Heart left ventricle (tissue), 16 donors: Measurements from ENCODE around the gene NOTUM. TPM values are rescaled to one million over a fixed set of nuclear protein-coding genes. Genes with fewer than 3 reads are reported as not detected.
A peak's percentile ranks its signal among the peaks of the same experiment; 100 is the strongest.

ENCODE experiments used
- ATAC-seq, 4 donors: fragments of 200-7000 bp; cut with Tn5 transposase; one replicate each; pipeline ENCODE4 v1.9.1; 2020 to 2022; ENCODE audit warnings: moderate library complexity in 4 of 4, mild to moderate bottlenecking in 3 of 4, moderate number of reproducible peaks in 1 of 4
- DNase-seq, 5 donors: peaks; one replicate each; pipeline ENCODE4 v3.0.0-alpha.2; 2020
- H3K27ac ChIP-seq, 12 donors: fragments of 200-600 bp; sonication (generic) in 4 of 12; one replicate each; pipeline versions ENCODE4 v1.5.0 to v1.8.0; 2016 to 2022; ENCODE audit warnings: mild to moderate bottlenecking in 2 of 12
- H3K27me3 ChIP-seq, 9 donors: fragments of 200-600 bp; sonication (generic) in 2 of 9; one replicate each; pipeline versions ENCODE4 v1.5.1 to v1.8.0; 2016 to 2022; ENCODE audit warnings: mild to moderate bottlenecking in 3 of 9
- H3K36me3 ChIP-seq, 9 donors: fragments of 200-600 bp; sonication (generic) in 2 of 9; one replicate each; pipeline versions ENCODE4 v1.5.0 to v1.8.0; 2018 to 2022; ENCODE audit warnings: mild to moderate bottlenecking in 2 of 9
- H3K4me1 ChIP-seq, 12 donors: fragments of 200-600 bp; sonication (generic) in 4 of 12; one replicate each; pipeline versions ENCODE4 v1.5.0 to v1.8.0; 2016 to 2022; ENCODE audit warnings: mild to moderate bottlenecking in 3 of 12
- H3K4me3 ChIP-seq, 12 donors: fragments of 200-600 bp; sonication (generic) in 4 of 12; one replicate each; pipeline versions ENCODE4 v1.5.0 to v1.8.0; 2017 to 2022; ENCODE audit warnings: mild to moderate bottlenecking in 9 of 12, moderate library complexity in 4 of 12
- H3K9me3 ChIP-seq, 12 donors: fragments of 200-600 bp; sonication (generic) in 4 of 12; one replicate each; pipeline versions ENCODE4 v1.5.0 to v1.8.0; 2016 to 2022; ENCODE audit warnings: mild to moderate bottlenecking in 1 of 12
- POLR2A ChIP-seq, 2 donors: fragments of 450-650 bp; IDR thresholded peaks; one replicate each; pipeline ENCODE4 v1.6.1; 2017; ENCODE audit warnings: antibody characterized with exemption in 2 of 2, mild to moderate bottlenecking in 2 of 2, moderate library complexity in 2 of 2
- WGBS, 4 donors: extraction: QIAGEN DNeasy Blood & Tissue Kit in 2 of 4; methylation state at CpG; one replicate each; pipeline versions ENCODE4 v1.1.5 to v1.1.7; 2013 to 2018; 5-methylcytosine and 5-hydroxymethylcytosine counted together
- intact Hi-C, 10 donors: fragments of 100-400 bp; cut with DNase I; formaldehyde crosslinking; loops; one replicate each; pipeline versions ENCODE4 v1.11.1 to v1.14.2; 2022
- polyA plus RNA-seq, 2 donors: library from polyadenylated mRNA; stranded (reverse); fragments of 200-250 nt; gene quantifications; one replicate each; pipeline ENCODE4 v1.2.3, GENCODE V29; 2013
- total RNA-seq, 9 donors: library from RNA; depleted of rRNA in 2 of 9; stranded (reverse); fragments of >200 nt in 2 of 9; fragmentation: NEBNext Ultra II Directional in 3 of 9; extraction: Animal tissue kit (Norgen Biotek cat#: 25700) in 3 of 9; gene quantifications; one replicate each; pipeline versions ENCODE4 v1.1.0 to v1.2.4, GENCODE V29; 2016 to 2023
- TF ChIP-seq, protein P1 (sequence below), 12 donors: fragments of 200-600 bp; sonication (generic) in 4 of 12; IDR thresholded peaks; one replicate each; pipeline versions ENCODE4 v1.5.0 to v1.8.0; 2018 to 2022; ENCODE audit warnings: antibody characterized with exemption in 12 of 12, mild to moderate bottlenecking in 5 of 12
- donor health status: ischemic (EF 13 %, LVEDD 7.1; RV severe dilation, severe dysfunction).
- donor health status: healthy with polysubstance abuse.
- donor health status: DM: no; HTN: yes; CAD: no.
- donor health status: DM: no; HTN: no; CAD: no.
- donor health status: ischemic (EF 25% LVEDD 6.9; RV normal size, moderate dysfunction).
- donor health status: ischemic (EF 25% LVEDD 5.7; RV mildly dilated, moderate dysfunction).
- donor health status: healthy.
- donor health status: DM: yes; HTN: yes; CAD: no.
- donor health status: ischemic (EF 35%, LVEDD 5.7; RV mildly dilated, moderate dysfunction).
- donor health status: nonischemic (EF 11% LVEDD 7.7; RV severe dilation, severe dysfunction).
- donor health status: DM: yes; HTN: yes; CAD: no.
- donor health status: PGD.
- donor health status: ischemic (EF 29% LVEDD 5.4; RV normal size, mild dysfunction).
- donor health status: nonischemic (EF 23%, LVEDD 6.1; RV moderate dilation, normal function).

NOTUM gene
- total and polyA plus RNA-seq, 11 donors, result 0.25 to 1.6 (median 0.56) TPM; not detected in 3

DNA sequence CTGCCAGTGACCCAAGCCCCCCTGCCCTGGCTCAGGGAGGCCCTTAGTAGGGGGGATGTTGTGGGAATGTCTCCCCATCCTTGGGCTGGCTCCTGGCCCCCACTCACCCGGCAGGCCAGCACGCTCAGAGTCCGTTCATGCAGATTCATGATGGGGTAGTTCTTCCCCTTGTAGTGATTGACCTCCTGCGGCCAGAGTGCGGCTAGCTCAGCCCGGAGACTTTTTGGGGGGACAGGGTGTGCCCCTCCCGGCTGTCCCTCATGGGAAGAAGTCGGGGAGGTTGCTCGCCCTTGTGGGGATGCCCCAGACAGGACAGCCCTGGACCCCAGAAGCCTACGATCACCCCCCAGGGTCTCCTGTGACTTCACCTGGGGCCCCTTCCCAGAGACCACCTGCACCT lies 55.0 kb downstream of the NOTUM start:
- no peak overlapping the region for H3K4me3 ChIP-seq
- no peak for TF ChIP-seq POLR2A (IDR thresholded peaks at IDR 0.05)
- TF ChIP-seq, protein P1, sequence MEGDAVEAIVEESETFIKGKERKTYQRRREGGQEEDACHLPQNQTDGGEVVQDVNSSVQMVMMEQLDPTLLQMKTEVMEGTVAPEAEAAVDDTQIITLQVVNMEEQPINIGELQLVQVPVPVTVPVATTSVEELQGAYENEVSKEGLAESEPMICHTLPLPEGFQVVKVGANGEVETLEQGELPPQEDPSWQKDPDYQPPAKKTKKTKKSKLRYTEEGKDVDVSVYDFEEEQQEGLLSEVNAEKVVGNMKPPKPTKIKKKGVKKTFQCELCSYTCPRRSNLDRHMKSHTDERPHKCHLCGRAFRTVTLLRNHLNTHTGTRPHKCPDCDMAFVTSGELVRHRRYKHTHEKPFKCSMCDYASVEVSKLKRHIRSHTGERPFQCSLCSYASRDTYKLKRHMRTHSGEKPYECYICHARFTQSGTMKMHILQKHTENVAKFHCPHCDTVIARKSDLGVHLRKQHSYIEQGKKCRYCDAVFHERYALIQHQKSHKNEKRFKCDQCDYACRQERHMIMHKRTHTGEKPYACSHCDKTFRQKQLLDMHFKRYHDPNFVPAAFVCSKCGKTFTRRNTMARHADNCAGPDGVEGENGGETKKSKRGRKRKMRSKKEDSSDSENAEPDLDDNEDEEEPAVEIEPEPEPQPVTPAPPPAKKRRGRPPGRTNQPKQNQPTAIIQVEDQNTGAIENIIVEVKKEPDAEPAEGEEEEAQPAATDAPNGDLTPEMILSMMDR (IDR thresholded peaks at IDR 0.05), result no peak
- DNase-seq (no peak), ATAC-seq (no peak)
- peaks cover 0 to 19% (median 0%) of the 10 kb centered on the region in 9 donors for H3K27me3 ChIP-seq
- H3K4me1 ChIP-seq, result peaks cover 9 to 32% (median 16%) of the 10 kb centered on the region in 12 donors
- intact Hi-C loops, result no loop called here
- 89 to 96% (median 93%) methylated on average over 5 to 10 of the region's 10 CpGs for WGBS, 4 donors
- no peak overlapping the region for H3K27ac ChIP-seq
- no peaks in the 10 kb centered on the region for H3K9me3 ChIP-seq
- peaks cover 0 to 44% (median 3%) of the 10 kb centered on the region in 9 donors for H3K36me3 ChIP-seq

DNA sequence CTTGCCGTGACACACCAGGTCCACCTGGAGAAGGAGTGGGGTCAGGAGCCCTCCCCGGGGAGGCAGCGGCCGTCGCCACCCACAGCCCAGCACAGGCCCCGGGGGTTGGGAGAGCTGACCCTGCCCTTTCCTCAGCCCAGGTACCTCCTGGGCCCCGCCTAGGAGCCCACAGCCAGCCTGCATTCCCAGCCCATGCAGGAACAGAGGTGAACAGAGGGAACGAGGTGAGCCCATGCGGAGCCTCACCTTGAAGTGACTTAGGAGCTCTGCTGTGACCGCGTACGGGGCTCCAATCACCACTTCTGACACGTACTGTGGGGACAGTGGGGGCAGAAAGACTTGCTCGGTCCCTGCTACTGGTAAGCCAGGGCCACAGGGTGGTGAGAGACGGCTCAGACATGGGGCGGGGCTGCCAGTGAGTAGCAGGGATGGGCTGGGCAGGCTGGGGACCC lies 55.5 kb downstream of the NOTUM start:
- DNase-seq (peak in 1 of 5 donors; percentile 58), ATAC-seq (no peak)
- intact Hi-C loops, result no loop called here
- H3K4me3 ChIP-seq, result no peak overlapping the region
- H3K36me3 ChIP-seq, result peaks cover 0 to 46% (median 4%) of the 10 kb centered on the region in 9 donors
- no peaks in the 10 kb centered on the region for H3K9me3 ChIP-seq
- TF ChIP-seq, protein P1 (IDR thresholded peaks at IDR 0.05), result no peak
- no peak for TF ChIP-seq POLR2A (IDR thresholded peaks at IDR 0.05)
- H3K4me1 ChIP-seq, result peaks cover 7 to 26% (median 14%) of the 10 kb centered on the region in 12 donors
- H3K27ac ChIP-seq, result no peak overlapping the region
- H3K27me3 ChIP-seq, result peaks cover 0 to 19% (median 0%) of the 10 kb centered on the region in 9 donors
- WGBS, 4 donors, result 93 to 96% (median 95%) methylated on average over 12 to 16 of the region's 16 CpGs

- Histone ChIP-seq H3K4me3 (no peak overlapping the region), H3K36me3 (peaks cover 0 to 53% (median 10%) of the 10 kb centered on the region in 9 donors), H3K9me3 (no peaks in the 10 kb centered on the region), H3K4me1 (peaks cover 1 to 20% (median 7%) of the 10 kb centered on the region in 12 donors), H3K27me3 (peaks cover 0 to 19% (median 0%) of the 10 kb centered on the region in 9 donors), H3K27ac (no peak overlapping the region)
- intact Hi-C loops, result no loop called here
- no peak for TF ChIP-seq POLR2A (IDR thresholded peaks at IDR 0.05)
- TF ChIP-seq, protein P1 (IDR thresholded peaks at IDR 0.05), result no peak
- ATAC-seq (no peak), DNase-seq (peak in 1 of 5 donors; percentile 53)
- WGBS, 4 donors, result 90 to 96% (median 92%) methylated on average over 18 to 28 of the region's 28 CpGs
These were observed 56.2 kb downstream of the NOTUM start for GRCh38 chr17:81904600-81905423.

DNA sequence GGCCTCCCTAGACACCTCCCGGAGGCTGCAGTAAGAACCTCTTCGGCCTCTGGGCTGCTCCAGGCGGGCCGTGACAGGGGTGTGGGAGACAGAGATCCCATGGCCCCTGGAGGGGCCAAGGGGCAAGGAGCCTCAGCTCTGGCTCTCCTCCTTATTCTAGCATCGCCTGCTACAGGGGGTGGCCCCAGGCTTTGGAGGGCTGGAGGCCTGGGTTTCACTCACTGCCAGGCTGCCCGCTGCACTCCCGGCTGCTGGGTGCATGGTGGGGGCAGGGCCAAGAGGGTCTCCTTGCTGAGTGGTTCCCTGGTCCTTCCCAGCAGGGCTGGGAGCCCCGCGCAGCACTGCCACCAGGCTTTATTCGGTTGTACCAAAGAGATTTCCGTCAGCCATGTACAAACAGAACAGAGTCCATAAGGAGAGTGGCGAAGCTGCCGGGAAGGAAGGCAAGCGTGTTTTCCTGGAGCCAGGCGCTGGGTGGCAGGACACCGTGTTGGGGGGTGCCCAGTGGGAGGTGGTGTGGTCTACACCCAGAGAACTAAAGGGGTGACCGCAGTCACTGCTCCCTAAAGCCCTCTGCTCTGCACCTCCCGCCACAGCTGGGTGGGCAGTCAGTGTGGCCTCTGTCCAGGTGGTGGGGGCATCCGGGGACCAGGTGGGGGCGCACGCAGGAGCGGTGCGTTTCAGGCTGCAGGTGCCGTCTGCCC lies 56.9 kb downstream of the NOTUM start:
- Histone ChIP-seq H3K4me1 (peaks cover 0 to 15% (median 7%) of the 10 kb centered on the region in 12 donors), H3K9me3 (no peaks in the 10 kb centered on the region), H3K27me3 (peaks cover 0 to 19% (median 0%) of the 10 kb centered on the region in 9 donors), H3K27ac (no peak overlapping the region), H3K4me3 (no peak overlapping the region), H3K36me3 (peaks cover 0 to 58% (median 18%) of the 10 kb centered on the region in 9 donors)
- intact Hi-C loops, result no loop called here
- TF ChIP-seq POLR2A (IDR thresholded peaks at IDR 0.05), result no peak
- TF ChIP-seq, protein P1 (IDR thresholded peaks at IDR 0.05), result no peak
- WGBS, 4 donors, result 92 to 94% (median 94%) methylated on average over 17 to 24 of the region's 24 CpGs
- ATAC-seq, result no peak
- peak in 3 of 5 donors; percentile 17 to 33 (median 20) for DNase-seq
